ACC112 (cell line): ENCODE results near the gene UGT1A1.
A peak's percentile ranks its signal among the peaks of the same experiment; 100 is the strongest.

Experiments
- H2AFZ ChIP-seq: fragments of 200-600 bp; sonication (generic); one replicate; pipeline ENCODE4 v1.6.0; 2017; ENCODE audit warnings: antibody characterized with exemption, low read length; ENCODE audit not compliant: unreplicated experiment
- H3K27ac ChIP-seq: fragments of 200-600 bp; sonication (generic); 2 replicates; pipeline ENCODE4 v1.5.1; 2014; ENCODE audit warnings: low read depth, mild to moderate bottlenecking, antibody characterized with exemption, low read length, moderate library complexity
- H3K27me3 ChIP-seq: fragments of 200-600 bp; sonication (generic); 2 replicates; pipeline ENCODE4 v1.6.1; 2014; ENCODE audit warnings: mild to moderate bottlenecking, antibody characterized with exemption, low read length, moderate library complexity, mixed read lengths; ENCODE audit not compliant: insufficient read depth
- H3K36me3 ChIP-seq: fragments of 200-600 bp; sonication (generic); 2 replicates; pipeline ENCODE4 v1.6.1; 2016; ENCODE audit warnings: mild to moderate bottlenecking, antibody characterized with exemption, low read length, moderate library complexity, mixed read lengths; ENCODE audit not compliant: insufficient read depth
- H3K4me1 ChIP-seq: fragments of 200-600 bp; sonication (generic); one replicate; pipeline ENCODE4 v1.6.1; 2016; ENCODE audit warnings: low read length, mixed read lengths; ENCODE audit not compliant: insufficient read depth, unreplicated experiment, control insufficient read depth
- H3K4me3 ChIP-seq: fragments of 200-600 bp; sonication (generic); 2 replicates; pipeline ENCODE4 v1.5.1; 2014; ENCODE audit warnings: mild to moderate bottlenecking, low read depth, low read length
- H3K79me2 ChIP-seq: fragments of 200-600 bp; sonication (generic); one replicate; pipeline ENCODE4 v1.6.0; 2016; ENCODE audit warnings: low read length; ENCODE audit not compliant: control insufficient read depth, unreplicated experiment, insufficient read depth

The UGT1A1 gene

DNA sequence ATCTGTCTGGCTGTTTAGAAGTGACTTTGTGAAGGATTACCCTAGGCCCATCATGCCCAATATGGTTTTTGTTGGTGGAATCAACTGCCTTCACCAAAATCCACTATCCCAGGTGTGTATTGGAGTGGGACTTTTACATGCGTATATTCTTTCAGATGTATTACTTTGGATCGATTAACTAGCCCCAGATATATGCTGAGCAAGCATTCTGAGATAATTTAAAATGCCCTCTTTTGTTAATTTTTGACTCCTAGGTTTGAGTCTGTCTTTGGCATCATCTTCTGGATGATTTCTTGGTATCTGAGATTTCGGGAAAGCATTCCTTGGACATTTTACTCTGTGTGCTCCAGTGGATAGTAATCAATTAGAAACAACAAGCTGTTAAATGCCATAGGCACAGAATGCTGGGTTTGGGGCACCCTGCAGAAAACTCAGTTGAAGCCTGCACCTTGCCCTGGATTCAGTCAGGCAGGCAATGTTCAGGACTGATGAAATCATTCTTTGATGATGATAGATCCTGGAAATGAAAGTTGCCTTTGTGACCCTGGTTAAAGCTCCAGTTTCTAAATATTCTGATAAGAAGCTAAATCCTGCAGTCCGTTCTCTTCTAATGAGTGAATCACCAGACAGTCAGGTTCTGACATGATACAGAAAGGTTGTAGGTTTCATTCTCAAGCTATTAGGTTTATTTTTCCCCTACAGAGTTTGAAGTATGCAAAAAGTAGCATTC lies 1.1 kb downstream of the UGT1A1 start:
- Histone ChIP-seq H3K36me3 (no peaks in the 10 kb centered on the region), H3K27me3 (no peaks in the 10 kb centered on the region), H3K4me1 (peaks cover 14% of the 10 kb centered on the region), H3K79me2 (no peaks in the 10 kb centered on the region), H3K4me3 (no peak overlapping the region), H3K27ac (no peak overlapping the region), H2AFZ (no peak overlapping the region)

DNA sequence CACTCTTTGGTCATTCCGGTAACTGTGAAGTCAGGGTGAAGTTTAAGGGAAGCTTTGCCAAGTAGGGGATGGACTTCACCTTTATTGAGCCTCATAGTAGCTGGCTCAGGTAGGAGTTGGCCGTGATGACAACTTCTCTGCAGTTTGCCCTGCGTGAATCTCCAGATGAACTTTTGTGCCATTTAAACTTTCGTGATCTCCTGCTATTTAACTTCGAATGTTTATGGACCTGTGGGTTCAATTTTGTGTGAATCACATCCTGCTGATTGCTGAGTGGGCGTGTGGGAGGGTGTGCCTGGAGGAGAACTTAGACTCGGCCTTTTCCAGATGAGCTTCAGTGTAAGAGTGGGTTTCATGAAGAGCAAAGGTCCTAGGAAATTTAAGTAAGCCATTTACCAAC lies 4.2 kb downstream of the UGT1A1 start:
- Histone ChIP-seq H3K27me3 (no peaks in the 10 kb centered on the region), H2AFZ (peak overlapping the region; percentile 91), H3K79me2 (no peaks in the 10 kb centered on the region), H3K27ac (peak overlapping the region; percentile 29), H3K4me1 (peaks cover 14% of the 10 kb centered on the region), H3K4me3 (no peak overlapping the region), H3K36me3 (no peaks in the 10 kb centered on the region)

DNA sequence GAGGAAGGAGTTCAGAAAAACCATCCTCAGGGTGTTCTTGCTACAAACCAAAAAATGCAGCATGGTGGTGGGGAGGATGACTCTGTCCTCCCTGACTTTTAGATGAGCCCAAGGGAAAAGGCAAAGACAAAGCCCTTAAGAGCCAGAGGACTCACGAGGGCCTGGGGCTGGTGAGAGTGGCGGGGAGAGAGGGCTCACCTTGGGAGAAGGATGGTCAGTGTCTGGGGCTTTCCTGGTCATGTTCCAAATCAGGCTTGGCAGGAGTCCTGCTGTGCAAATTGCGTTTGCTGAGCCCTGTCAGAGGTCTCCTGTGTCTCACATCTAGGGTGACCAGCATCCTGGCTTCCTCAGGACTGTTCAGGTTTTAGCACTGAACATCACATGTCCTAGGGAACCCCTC lies 4.7 kb downstream of the UGT1A1 start:
- Histone ChIP-seq H3K4me3 (no peak overlapping the region), H3K27me3 (no peaks in the 10 kb centered on the region), H2AFZ (peak overlapping the region; percentile 91), H3K79me2 (no peaks in the 10 kb centered on the region), H3K27ac (peak overlapping the region; percentile 29), H3K36me3 (no peaks in the 10 kb centered on the region), H3K4me1 (peaks cover 14% of the 10 kb centered on the region)

GRCh38 chr2:233766416-233766815 lies 6.3 kb downstream of the UGT1A1 start:
- no peak overlapping the region for H2AFZ ChIP-seq
- H3K4me3 ChIP-seq: no peak overlapping the region
- H3K36me3 ChIP-seq: no peaks in the 10 kb centered on the region
- H3K4me1 ChIP-seq: peaks cover 14% of the 10 kb centered on the region
- H3K27ac ChIP-seq: no peak overlapping the region
- H3K27me3 ChIP-seq: no peaks in the 10 kb centered on the region
- no peaks in the 10 kb centered on the region for H3K79me2 ChIP-seq

GRCh38 chr2:233768076-233768475 lies 8.0 kb downstream of the UGT1A1 start:
- Histone ChIP-seq H3K4me1 (peaks cover 14% of the 10 kb centered on the region), H3K27me3 (no peaks in the 10 kb centered on the region), H3K4me3 (no peak overlapping the region), H2AFZ (no peak overlapping the region), H3K36me3 (no peaks in the 10 kb centered on the region), H3K79me2 (no peaks in the 10 kb centered on the region), H3K27ac (no peak overlapping the region)

GRCh38 chr2:233769260-233769659 lies 9.2 kb downstream of the UGT1A1 start:
- Histone ChIP-seq H3K4me1 (peaks cover 7% of the 10 kb centered on the region), H3K36me3 (no peaks in the 10 kb centered on the region)

GRCh38 chr2:233772153-233772552 lies 12.1 kb downstream of the UGT1A1 start:
- H3K4me1 ChIP-seq: no peaks in the 10 kb centered on the region
- H3K4me3 ChIP-seq: no peak overlapping the region
- no peaks in the 10 kb centered on the region for H3K27me3 ChIP-seq
- no peaks in the 10 kb centered on the region for H3K36me3 ChIP-seq
- no peaks in the 10 kb centered on the region for H3K79me2 ChIP-seq
- no peak overlapping the region for H3K27ac ChIP-seq
- no peak overlapping the region for H2AFZ ChIP-seq

More at GRCh38 chr2:233769260-233769659, 9.2 kb downstream of the UGT1A1 start:
- Histone ChIP-seq H2AFZ (no peak overlapping the region), H3K27ac (no peak overlapping the region), H3K4me3 (no peak overlapping the region), H3K27me3 (no peaks in the 10 kb centered on the region), H3K79me2 (no peaks in the 10 kb centered on the region)

GRCh38 chr2:233772583-233772982 lies 12.5 kb downstream of the UGT1A1 start:
- H2AFZ ChIP-seq: no peak overlapping the region
- H3K27ac ChIP-seq: no peak overlapping the region
- H3K36me3 ChIP-seq: no peaks in the 10 kb centered on the region
- no peaks in the 10 kb centered on the region for H3K27me3 ChIP-seq
- no peaks in the 10 kb centered on the region for H3K79me2 ChIP-seq
- no peaks in the 10 kb centered on the region for H3K4me1 ChIP-seq
- no peak overlapping the region for H3K4me3 ChIP-seq

DNA sequence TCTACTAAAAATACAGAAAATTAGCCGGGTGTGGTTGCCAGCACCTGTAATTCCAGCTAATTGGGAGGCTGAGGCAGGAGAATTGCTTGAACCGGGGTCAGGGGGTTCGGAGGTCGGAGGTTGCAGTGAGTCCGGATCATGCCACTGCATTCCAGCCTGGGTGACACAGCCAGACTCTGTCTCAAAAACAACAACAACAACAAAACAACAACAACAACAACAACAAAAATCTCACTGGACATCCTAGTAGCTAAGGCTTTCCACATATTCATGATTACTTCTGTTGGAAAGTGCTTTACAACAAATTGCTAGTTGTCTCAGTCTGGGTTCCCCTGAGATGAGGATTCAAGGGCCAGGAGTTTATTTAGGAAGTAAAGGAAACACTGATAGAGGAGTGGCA lies 13.8 kb downstream of the UGT1A1 start:
- no peak overlapping the region for H3K4me3 ChIP-seq
- no peaks in the 10 kb centered on the region for H3K4me1 ChIP-seq
- no peaks in the 10 kb centered on the region for H3K79me2 ChIP-seq
- no peaks in the 10 kb centered on the region for H3K36me3 ChIP-seq
- 0 out of 2 replicates have a peak, but pooled peaks cover 4% of the 10 kb centered on the region for H3K27me3 ChIP-seq
- no peak overlapping the region for H2AFZ ChIP-seq
- no peak overlapping the region for H3K27ac ChIP-seq

- H2AFZ ChIP-seq: no peak overlapping the region
- no peak overlapping the region for H3K4me3 ChIP-seq
- H3K36me3 ChIP-seq: no peaks in the 10 kb centered on the region
- no peaks in the 10 kb centered on the region for H3K4me1 ChIP-seq
- 0 out of 2 replicates have a peak, but pooled peaks cover 4% of the 10 kb centered on the region for H3K27me3 ChIP-seq
- H3K79me2 ChIP-seq: no peaks in the 10 kb centered on the region
- no peak overlapping the region for H3K27ac ChIP-seq
Observed at GRCh38 chr2:233775414-233775813, 15.3 kb downstream of the UGT1A1 start.

DNA sequence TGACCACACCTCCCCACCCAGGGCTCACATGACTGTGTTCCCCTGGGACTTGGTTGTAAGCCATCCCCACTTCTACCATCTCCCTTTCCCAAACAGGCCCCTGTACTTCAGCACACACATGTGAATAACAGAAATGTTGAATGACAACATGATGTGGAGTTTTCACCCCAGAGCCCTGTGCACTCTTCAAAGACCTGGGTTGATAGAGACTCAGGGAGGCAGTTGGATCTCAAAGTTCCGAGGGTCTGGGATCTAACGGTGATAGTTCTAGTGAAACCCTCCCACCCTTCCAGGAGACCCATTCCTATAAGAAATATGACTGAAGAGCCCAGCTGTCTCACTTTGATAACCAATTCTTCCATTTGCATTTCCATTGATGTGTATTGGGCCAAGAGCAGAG lies 18.0 kb downstream of the UGT1A1 start, which contains the start of gene MROH2A:
Gene MROH2A, plus strand, starts transcription at position 301 of the 400 bp plus-strand sequence. CDS start 1,029 bp downstream, outside the sequence.
- H3K4me1 ChIP-seq: no peaks in the 10 kb centered on the region
- H3K4me3 ChIP-seq: no peak within 1 kb of the TSS
- H3K79me2 ChIP-seq: no peaks in the 10 kb centered on the region

More for the DNA sequence above, 18.0 kb downstream of the UGT1A1 start, which contains the start of gene MROH2A:
- peaks cover 20% of the 10 kb centered on the region; the same call in 1 of the 2 replicates for H3K27me3 ChIP-seq
- H3K27ac ChIP-seq: no peak within 1 kb of the TSS
- no peak within 1 kb of the TSS for H2AFZ ChIP-seq
- H3K36me3 ChIP-seq: no peaks in the 10 kb centered on the region
